ENCODE measurements around the gene YBX2. TPM values are rescaled to one million over a fixed set of nuclear protein-coding genes. Genes with fewer than 3 reads are reported as not detected.

YBX2 gene
- total RNA-seq, 1 donor, result not detected

Small RNA genes lying within 50 kb of the gene (small RNA-seq; reads per million reads assigned to genes)
- not detected for gene AC026954.2
- gene RF00019, result not detected

Other genes starting within 250 kb of the YBX2 start
- not detected in 2 replicates for gene CLEC10A, start 214.4 kb downstream of the YBX2 start, total RNA-seq
- not detected in 2 replicates for gene ASGR2, start 179.8 kb downstream of the YBX2 start, total RNA-seq
- gene ASGR1, start 115.3 kb downstream of the YBX2 start, total RNA-seq, result 0.36 and 0.49 TPM in 2 replicates
- 17.4 and 18.9 TPM in 2 replicates for gene DLG4, start 74.8 kb downstream of the YBX2 start, total RNA-seq
- 164 and 197 TPM in 2 replicates for gene ACADVL, start 74.7 kb downstream of the YBX2 start, total RNA-seq
- gene DVL2, start 60.1 kb downstream of the YBX2 start, total RNA-seq, result 112 and 113 TPM in 2 replicates
- gene PHF23, start 55.2 kb downstream of the YBX2 start, total RNA-seq, result 55.7 and 66.2 TPM in 2 replicates
- 173 and 278 TPM in 2 replicates for gene GABARAP, start 52.2 kb downstream of the YBX2 start, total RNA-seq
- gene CTDNEP1, start 42.9 kb downstream of the YBX2 start, total RNA-seq, result 36.0 and 41.2 TPM in 2 replicates
- 34.9 and 40.7 TPM in 2 replicates for gene ELP5, start 42.4 kb downstream of the YBX2 start, total RNA-seq
- 0.24 and 1.8 TPM in 2 replicates for gene CLDN7, start 32.2 kb downstream of the YBX2 start, total RNA-seq
- gene SLC2A4, start 12.9 kb downstream of the YBX2 start, total RNA-seq, result under 0.01 and 0.12 TPM in 2 replicates
- gene EIF5A, start 13.0 kb upstream of the YBX2 start, total RNA-seq, result 428 and 632 TPM in 2 replicates
- 52.0 and 53.2 TPM in 2 replicates for gene GPS2, start 20.7 kb upstream of the YBX2 start, total RNA-seq
- gene NEURL4, start 34.7 kb upstream of the YBX2 start, total RNA-seq, result 16.2 TPM in 2 replicates
- 0.97 TPM in 1 of 2 replicates, not detected in the other for gene ACAP1, start 41.9 kb upstream of the YBX2 start, total RNA-seq
- 12.2 and 15.8 TPM in 2 replicates for gene KCTD11, start 57.5 kb upstream of the YBX2 start, total RNA-seq
- gene TMEM95, start 60.5 kb upstream of the YBX2 start, total RNA-seq, result not detected in 2 replicates
- gene TNK1, start 86.5 kb upstream of the YBX2 start, total RNA-seq, result 1.7 and 2.4 TPM in 2 replicates
- gene PLSCR3, start 99.9 kb upstream of the YBX2 start, total RNA-seq, result 26.6 and 29.9 TPM in 2 replicates
- 39.9 and 61.1 TPM in 2 replicates for gene TMEM256, start 109.5 kb upstream of the YBX2 start, total RNA-seq
- gene NLGN2, start 113.2 kb upstream of the YBX2 start, total RNA-seq, result 16.9 TPM in 2 replicates
- gene SPEM1, start 125.7 kb upstream of the YBX2 start, total RNA-seq, result not detected in 2 replicates
- not detected in 2 replicates for gene SPEM2, start 131.0 kb upstream of the YBX2 start, total RNA-seq
- not detected in 2 replicates for gene SPEM3, start 134.2 kb upstream of the YBX2 start, total RNA-seq
- gene TMEM102, start 140.8 kb upstream of the YBX2 start, total RNA-seq, result 2.3 and 4.5 TPM in 2 replicates
- 0.97 and 1.8 TPM in 2 replicates for gene FGF11, start 144.9 kb upstream of the YBX2 start, total RNA-seq
- gene CHRNB1, start 150.4 kb upstream of the YBX2 start, total RNA-seq, result 6.2 and 7.5 TPM in 2 replicates
- 54.8 TPM in 2 replicates for gene ZBTB4, start 185.0 kb upstream of the YBX2 start, total RNA-seq
- not detected in 2 replicates for gene SLC35G6, start 186.8 kb upstream of the YBX2 start, total RNA-seq
- gene POLR2A, start 189.7 kb upstream of the YBX2 start, total RNA-seq, result 98.0 and 120 TPM in 2 replicates